Putamen (tissue), 1 donor: ENCODE data around the gene KIF7.
"Not testable (repeated sequence)": the region's sequence is repeated elsewhere in the genome, so short reads cannot be mapped to it uniquely, and the experiment has no call there.

ENCODE experiments used
- DNase-seq: peaks from one replicate; pipeline ENCODE4 v3.0.0-alpha.2; 2016; ENCODE audit warnings: low spot score

The KIF7 gene, protein sequence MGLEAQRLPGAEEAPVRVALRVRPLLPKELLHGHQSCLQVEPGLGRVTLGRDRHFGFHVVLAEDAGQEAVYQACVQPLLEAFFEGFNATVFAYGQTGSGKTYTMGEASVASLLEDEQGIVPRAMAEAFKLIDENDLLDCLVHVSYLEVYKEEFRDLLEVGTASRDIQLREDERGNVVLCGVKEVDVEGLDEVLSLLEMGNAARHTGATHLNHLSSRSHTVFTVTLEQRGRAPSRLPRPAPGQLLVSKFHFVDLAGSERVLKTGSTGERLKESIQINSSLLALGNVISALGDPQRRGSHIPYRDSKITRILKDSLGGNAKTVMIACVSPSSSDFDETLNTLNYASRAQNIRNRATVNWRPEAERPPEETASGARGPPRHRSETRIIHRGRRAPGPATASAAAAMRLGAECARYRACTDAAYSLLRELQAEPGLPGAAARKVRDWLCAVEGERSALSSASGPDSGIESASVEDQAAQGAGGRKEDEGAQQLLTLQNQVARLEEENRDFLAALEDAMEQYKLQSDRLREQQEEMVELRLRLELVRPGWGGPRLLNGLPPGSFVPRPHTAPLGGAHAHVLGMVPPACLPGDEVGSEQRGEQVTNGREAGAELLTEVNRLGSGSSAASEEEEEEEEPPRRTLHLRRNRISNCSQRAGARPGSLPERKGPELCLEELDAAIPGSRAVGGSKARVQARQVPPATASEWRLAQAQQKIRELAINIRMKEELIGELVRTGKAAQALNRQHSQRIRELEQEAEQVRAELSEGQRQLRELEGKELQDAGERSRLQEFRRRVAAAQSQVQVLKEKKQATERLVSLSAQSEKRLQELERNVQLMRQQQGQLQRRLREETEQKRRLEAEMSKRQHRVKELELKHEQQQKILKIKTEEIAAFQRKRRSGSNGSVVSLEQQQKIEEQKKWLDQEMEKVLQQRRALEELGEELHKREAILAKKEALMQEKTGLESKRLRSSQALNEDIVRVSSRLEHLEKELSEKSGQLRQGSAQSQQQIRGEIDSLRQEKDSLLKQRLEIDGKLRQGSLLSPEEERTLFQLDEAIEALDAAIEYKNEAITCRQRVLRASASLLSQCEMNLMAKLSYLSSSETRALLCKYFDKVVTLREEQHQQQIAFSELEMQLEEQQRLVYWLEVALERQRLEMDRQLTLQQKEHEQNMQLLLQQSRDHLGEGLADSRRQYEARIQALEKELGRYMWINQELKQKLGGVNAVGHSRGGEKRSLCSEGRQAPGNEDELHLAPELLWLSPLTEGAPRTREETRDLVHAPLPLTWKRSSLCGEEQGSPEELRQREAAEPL (N-terminal part only)

DNA sequence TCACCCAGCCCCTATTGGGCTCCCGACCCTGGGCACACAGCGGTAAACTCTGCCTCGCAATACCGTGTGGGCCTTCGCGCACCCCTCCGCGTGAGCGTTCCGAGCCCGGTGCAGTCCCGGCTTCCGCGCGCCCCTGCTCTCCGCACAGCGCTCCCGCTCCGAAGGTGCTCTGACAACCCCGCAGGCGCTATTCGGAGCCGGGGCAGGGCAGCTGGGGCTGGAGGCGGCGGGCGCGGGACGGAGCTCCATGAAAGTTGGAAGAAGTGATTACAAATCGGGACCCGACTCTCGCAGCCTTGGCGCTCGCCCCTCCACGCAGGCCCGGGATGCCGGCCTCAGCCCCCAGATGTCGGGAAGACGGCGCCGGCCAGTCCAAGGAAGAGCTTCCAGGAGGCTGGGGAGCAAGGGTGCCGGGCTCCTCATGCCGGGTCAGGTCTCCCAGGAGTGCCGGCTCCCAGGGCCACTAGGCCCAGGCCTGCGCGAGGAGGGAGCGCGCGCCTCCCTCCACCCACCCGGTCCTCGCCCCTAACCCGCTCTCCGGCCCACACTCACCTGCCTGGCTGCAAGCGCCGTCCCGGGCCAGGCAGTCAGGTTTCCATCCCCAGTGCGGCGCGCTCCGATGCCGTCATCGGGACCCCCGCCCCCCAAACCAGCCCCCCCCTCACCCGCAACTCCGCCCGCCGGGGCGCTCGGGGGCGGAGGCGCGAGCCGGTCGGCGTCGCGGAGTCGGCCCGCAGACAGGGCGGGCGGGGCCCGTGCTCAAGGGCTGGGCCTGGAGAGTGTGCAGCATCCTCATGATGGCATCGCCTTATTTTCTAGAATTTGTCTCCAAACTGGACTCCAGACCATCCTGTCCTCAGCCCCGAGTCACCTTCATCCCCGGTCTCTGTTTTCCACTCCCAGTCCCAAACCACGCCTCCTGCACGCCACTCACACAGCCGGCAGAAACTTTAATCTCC is at the start of gene KIF7:
Gene KIF7, minus strand, starts transcription at position 621 of the 959 bp plus-strand sequence. CDS start 2,537 bp downstream, outside the sequence.
- no peak for DNase-seq

DNA sequence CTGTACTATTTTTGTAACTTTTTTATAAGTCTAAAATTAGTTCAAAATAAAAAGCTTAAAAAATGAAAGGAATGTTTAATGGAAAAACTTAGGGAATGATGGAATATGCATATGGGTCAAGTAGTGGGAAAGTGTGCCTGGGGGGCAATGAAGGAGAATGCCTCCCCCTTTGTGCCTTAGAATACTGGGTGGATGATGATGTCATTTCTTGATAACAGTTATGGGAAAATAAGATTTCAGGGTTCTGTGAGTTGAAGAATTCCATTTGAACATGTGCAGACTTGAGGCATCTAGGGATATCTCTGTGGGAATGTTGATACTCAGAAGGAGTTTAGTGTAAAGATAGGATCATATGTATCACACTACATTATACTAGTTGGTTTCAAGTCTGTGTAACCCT is 49.1 kb upstream of the KIF7 start:
- no peak for DNase-seq

DNA sequence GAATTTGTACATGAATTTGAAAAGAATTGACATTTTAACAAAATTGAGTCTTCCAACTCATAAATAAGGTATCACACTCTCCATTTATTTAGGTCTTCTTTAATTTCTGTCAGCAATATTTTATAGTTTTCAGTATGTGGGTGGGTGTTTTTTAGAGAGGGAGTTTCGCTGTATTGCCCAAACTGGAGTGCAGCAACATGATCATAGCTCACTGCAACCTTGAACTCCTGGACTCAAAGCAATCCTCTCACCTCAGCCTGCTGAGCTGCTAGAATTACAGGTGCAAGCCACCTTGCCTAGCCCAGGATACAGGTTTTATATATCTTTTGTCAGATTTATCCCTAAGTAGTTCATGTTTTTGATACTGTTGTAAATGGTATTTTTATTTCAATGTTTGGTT is 39.9 kb upstream of the KIF7 start:
- no peak for DNase-seq

DNA sequence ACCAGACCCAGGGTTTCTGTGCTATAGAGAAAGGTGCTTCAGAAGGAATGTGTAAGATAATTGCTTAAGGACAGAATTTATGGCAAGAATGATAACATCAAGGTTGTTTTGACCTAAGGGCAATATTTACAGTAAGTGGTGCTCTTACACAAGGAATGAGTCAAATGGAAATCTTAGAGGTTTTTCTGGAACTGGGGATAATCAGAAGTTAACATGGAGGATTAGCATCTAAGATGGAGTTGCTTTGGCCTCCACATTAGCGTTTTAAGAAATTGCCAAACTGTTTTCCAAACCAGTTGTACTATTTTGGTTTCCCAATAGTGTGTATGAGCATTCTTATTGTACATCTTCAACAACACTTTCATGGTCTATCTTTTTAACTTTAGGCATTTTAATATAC is 38.4 kb upstream of the KIF7 start:
- DNase-seq: no peak

DNA sequence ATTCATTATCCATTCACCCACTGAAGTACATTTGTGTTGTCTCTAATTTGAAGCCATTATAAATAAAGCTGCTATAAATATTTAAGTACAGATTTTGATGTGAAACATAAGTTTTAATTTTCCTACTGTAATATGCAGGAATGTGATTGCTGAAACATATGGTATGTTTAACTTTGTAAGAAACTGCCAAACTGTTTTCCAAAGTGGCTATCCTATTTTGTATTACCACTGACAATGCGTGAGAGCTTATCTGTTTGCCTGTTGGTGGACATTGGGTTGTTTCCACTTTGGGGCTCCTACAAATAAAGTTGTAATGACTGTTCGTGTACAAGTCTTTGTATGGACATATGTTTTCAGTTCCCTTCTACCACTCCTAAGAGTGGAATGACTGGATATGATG is 37.8 kb upstream of the KIF7 start:
- DNase-seq: no peak

DNA sequence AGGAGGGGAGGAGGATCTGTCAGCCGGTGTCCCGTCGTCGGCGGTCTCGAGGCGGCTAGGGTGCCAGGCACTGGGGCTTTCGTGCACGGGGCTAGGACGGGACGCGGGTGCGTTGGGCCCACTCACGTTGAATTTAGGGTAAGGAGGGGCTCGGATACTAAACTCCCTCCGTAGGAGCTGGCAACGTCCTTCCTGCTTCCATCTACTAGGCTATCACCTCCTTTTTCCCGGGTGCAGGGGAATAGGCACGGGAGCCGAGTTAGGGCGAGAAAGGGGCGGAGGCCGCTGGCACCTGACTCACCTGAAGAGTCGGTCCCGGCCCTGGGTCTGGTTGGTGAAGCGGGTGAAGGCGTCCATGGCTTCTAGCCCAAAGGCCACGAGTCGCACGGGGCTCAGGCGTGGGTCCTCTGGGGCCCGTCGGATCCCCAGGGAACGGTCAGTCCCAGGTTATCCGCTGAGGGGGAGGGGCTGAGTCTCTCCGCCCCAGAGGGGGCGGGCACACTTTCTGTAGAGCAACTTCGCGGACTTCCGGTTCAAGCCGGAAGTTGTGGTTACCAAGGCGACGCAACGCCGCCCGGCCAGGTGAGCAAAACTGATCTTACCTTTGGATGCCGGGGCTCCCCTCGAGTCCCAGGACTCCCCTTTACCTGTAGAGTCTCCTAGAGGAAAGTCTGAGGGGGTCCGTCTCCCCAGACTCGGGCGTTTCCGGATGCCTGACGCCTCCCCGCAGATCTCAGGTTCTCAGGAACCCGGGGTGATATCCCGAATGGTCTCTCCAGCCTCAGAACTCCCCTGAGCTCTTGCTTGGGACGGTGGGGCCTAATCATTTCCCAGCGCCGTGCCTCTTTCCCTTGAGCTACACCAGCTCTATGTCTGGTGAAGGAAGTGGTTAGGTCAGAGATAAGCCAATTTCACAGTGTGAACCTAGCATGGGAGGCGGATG is 35.3 kb upstream of the KIF7 start, which contains the start of the genes PEX11A and WDR93:
Gene PEX11A, minus strand, starts transcription at position 479 of the 943 bp plus-strand sequence. Its CDS starts 122 bp downstream, at position 357.
Gene WDR93, plus strand, starts transcription at position 536 of the 943 bp plus-strand sequence. CDS start 10,936 bp downstream, outside the sequence.
- DNase-seq: peak; percentile 66

DNA sequence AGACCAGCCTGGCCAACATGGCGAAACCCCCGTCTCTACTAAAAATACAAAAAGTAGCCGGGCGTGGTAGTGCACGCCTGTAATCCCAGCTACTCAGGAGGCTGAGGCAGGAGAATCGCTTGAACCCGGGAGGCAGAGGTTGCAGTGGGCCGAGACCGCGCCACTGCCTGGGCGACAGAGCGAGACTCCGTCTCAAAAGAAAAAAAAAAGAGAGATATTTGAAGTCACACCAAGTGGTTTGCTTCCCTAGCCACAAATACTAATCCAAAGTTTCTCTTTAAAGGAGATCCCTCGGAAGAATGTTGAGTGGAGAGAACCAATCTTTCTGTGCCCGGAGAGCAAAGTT is 34.6 kb upstream of the KIF7 start:
- DNase-seq: not testable (repeated sequence)

DNA sequence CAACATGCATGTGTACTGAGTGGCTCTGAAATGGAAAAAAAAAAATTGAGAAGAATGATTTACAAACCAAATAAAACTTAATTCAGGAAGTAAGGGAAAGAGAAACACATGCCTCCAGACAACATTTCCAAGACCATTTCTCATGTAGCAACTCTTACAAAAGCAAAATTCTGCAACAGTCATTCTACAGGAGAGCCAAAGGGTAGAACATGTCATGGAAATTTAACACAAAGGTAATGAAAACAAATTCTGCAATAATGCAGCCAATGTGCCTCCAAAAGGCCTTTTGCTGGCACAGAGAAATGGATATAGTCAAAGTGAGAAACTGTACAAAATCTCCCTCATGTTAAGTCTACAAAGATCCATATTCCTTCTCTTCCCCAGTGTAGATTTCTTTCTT is 31.3 kb upstream of the KIF7 start:
- DNase-seq: no peak

DNA sequence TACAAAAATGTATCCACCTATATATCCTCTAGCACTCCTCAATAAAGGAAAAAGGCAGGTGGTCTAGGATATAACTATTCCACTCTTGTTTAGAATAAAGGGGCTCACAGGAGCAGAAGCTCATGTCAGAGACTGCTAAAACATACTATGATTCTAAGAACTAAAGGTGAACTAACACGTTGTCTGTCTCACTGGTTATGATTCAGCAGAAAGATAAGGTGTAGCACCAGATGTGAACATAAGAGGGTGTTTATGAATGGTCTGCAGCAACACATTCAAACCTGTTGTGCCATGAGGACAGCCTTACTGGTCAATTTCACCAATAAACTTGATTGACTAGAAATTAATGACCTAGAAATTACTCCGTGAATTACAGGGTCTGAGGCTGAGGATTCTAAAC is 30.7 kb upstream of the KIF7 start:
- DNase-seq: no peak

DNA sequence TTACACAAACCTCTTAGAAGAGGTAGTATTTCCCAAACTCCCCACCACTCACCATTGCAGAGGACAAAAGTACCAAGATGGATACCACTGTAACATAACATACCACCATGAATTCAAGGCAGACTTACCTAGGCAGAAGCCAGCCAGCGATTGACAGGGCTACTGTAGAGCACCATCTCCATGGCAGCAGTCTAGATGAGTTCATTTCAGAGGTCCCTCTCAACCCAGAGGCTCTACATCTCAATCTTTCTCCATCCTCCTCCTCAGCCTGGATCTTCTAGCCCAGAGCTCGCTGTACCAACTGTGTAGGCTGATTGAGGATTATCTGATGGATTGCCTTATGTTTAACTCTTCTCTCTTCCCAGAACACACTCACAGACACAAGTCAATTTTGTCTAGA is 25.9 kb upstream of the KIF7 start:
- no peak for DNase-seq

DNA sequence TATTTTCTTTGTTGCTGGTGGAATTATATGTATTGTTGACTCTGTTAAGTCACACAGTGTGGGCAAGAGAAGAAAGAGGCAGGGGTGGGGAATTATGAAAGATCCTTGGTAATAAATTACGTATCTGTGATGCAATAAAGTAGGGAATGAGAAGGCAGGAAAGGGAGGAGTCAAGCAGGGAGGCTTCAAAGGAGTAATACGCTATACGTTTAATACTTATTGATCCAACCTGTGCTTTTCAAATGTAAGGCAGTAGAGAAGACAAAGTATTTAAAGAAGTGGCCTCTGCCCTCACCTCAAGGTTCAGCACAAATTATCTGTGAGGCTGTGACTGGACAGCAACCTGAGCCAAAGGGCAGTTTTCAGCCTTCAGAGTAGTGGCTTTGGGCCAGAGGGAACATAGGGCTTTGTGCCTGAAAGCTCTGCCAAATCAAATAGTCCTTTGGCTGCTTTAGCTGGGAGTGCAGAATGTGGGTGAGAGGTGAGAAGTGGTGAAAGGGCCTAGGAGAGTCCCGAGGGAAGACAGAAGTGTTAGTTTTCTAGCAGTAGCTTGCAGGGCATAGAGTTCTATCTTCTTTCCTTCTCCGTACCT is 25.1 kb upstream of the KIF7 start:
- peak; percentile 53 for DNase-seq

DNA sequence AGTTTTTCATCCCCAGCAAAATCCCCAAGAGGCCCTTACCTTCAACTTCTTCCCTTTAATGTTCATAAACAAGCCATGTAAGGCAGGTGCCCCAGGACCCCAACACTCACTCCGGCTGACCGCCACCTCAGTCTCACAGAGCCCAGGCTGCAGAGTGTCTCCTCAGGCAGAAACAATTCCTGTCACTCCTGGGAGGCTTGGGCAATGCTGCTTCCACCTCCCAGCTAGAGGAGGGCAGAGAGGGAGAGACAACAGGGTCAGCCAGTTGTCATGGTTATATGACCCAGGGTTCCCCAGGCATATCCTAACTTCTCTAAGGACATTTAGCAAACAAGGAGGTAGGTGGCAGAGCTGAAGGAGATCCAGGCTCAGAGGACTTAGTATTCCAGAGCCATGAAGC is 23.9 kb upstream of the KIF7 start, which contains the start of gene PLIN1:
Gene PLIN1, minus strand, starts transcription at position 156 of the 400 bp plus-strand sequence. CDS start 1,878 bp downstream, outside the sequence.
- no peak for DNase-seq

DNA sequence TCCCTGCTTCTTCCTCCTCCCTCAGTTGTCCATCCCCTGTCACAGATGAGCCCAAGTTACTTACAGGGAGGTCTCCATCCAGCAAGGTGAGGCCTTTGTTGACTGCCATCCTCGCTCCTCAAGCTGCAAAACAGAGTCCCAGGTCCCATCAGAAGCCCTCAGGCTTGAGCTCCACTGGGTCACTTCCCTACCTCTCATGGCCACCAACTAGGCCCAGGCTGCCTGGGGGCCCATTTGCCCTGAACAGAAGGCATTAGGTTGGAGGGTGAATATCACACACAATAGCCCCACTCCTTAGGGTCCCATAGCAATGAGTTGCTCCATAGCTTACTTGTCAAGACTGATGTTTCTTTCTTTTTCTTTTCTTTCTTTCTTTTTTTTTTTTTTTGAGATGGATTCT is 22.1 kb upstream of the KIF7 start:
- no peak for DNase-seq

DNA sequence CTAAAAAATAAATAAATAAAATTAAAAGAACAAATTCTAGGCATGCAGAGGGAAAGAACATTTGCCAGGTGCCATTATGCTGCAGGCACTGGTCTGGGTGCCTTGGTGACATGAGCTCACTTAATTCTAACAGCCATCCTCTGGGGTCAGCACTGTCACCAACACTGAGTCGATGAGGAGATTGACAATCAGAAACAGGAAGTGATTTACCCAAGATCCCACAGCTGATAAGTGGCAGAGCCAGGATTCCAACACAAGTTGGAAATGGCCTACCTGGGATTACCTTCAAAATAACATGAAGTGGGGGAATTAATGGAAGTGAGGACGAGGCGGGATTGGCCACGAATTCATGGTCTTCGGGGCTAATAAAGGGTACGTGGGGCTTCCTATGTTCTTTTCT is 20.3 kb upstream of the KIF7 start:
- DNase-seq: no peak

DNA sequence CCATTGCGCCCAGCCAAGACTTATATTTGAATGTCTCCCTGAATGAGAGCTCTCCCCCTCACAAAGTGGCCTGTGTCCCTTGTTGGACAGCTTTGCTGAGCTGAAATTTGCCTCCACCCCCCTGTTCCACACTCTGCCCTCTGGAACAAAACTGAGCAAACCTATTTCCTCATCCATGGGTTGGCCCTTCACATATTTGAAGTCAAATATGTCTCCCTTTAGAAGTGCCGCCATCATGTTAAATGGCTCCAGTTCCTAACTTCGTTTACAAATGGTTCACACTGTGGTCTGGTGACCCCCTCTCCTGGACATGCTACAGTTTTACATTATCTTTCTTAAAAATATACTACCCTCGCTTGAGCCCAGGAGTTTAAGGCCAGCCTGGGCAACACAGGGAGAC is 19.3 kb upstream of the KIF7 start:
- DNase-seq: no peak

DNA sequence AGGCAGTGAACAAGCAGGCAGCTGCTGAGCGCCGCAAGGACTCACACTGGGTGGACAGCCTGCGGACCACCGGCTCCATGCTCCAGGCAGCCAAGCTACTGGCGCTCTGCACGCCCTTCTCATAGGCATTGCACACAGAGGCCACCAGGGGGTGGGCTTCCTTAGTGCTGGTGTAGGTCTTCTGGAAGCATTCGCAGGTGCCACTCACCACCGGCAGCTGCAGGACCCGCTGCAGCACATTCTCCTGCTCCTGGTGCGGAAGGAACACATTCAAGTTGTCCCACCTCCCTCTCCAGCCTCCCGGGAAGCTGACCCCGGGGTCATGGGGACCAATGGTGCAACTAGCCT is 17.9 kb upstream of the KIF7 start:
- DNase-seq: no peak

DNA sequence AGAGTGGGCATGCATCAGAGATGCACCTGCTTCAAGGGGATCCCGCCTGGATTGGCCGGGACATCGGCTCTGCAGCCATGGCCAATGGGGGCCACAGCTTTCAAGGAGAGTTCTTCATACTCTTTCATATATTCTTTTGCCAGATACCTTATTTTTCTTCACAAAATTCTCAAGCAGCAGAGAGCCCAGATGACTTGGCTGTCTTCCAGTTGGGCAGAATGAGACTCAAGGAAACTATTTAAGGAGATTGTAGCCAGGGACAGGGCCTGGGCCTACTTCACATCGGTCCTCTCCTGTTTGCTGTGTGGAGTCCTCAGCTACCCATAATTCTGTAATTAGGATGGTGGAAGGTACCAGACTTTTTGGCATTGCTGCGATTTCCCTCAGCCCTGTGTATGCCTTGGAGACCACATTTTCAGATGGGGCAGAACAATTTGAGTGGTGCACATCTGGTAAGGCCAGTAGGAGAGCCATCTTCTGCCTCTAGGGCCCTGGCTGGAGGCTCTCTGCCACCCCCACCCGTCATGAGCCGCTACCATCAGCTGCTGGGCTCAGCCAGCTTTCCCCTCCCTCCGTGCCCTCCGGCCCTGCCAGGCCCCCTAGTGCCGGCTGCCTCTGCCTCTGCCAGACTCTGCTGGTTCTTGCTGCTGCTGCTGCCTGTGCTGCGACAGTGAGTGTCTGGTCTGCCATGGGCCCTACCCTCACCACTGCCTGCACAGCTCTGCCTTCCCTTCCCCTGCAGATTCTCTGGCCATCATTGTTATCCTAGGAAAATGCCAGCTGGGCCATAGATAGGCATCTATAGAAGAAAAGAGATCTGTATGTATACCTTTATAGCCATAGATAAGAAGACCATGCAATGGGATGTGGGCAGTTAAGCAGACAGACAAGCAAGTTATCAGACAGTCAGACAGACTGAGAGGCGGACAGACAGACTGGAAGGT is 17.2 kb upstream of the KIF7 start:
- DNase-seq: no peak

DNA sequence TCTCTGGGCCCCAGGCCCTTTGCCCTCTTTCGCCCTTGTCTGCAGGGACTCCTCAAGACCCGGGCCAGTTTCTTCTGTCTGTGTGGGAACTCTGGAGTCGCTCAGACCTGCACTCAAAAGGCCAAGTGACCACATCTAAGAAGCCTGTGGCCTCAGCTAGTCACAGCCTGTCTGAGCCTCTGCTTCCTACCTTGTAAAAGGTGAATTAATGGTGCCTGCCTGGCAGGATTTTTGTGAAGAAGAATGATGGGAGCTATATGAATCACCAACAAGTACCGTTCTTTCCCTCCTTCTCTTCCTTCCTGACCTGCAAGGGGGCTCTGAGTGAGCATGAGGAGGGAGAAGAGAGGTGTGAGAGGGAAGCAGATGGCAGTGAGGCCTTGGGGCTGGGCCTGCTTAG is 16.4 kb upstream of the KIF7 start:
- no peak for DNase-seq
